ENCODE results near the gene SPATA6. TPM values are rescaled to one million over a fixed set of nuclear protein-coding genes. Genes with fewer than 3 reads are reported as not detected.
"Not testable (repeated sequence)": the region's sequence is repeated elsewhere in the genome, so short reads cannot be mapped to it uniquely, and the experiment has no call there.

Gene SPATA6
- total and polyA plus RNA-seq, 2 experiments from 2014 or later = 10.6 to 13.3 TPM

DNA sequence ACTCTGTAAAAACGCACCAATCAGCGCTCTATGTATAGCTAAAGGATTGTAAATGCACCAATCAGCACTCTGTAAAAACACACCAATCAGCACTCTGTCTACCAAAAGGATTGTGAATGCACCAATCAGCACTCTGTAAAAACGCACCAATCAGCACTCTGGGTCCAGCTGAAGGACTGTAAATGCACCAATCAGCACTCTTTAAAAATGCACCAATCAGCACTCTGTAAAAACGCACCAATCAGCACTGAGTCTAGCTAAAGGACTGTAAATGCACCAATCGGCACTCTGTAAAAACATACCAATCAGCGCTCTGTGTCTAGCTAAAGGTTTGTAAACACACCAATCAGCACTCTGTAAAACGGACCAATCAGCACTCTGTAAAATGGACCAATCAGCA lies 27.8 kb downstream of the SPATA6 start:
- not testable (repeated sequence) for H3K79me2 ChIP-seq (replicated peaks; ENCODE audit: insufficient read depth); H3K27me3 ChIP-seq (ENCODE audit: insufficient read depth); DNase-seq (ENCODE audit: low spot score); H2AFZ ChIP-seq; H3K9me2 ChIP-seq (ENCODE audit: insufficient read depth); H4K20me1 ChIP-seq (replicated peaks; ENCODE audit: insufficient read depth); H3K4me1 ChIP-seq (ENCODE audit: insufficient read depth); H3K4me2 ChIP-seq; H3K4me1 Mint-ChIP-seq; H3K27ac Mint-ChIP-seq; ATAC-seq; H3K4me3 ChIP-seq; H3K27me3 Mint-ChIP-seq (ENCODE audit: insufficient read depth, low read depth, poor library complexity); H3K4me3 Mint-ChIP-seq; H3F3A ChIP-seq (replicated peaks; ENCODE audit: low read depth); H3K27ac ChIP-seq (ENCODE audit: low read depth); H3K36me3 ChIP-seq (ENCODE audit: insufficient read depth)
- Mint-ChIP-seq H3K9me3 (peaks cover 17% of the 10 kb centered on the region), H3K36me3 (ENCODE audit: low read depth) (peaks cover 40% of the 10 kb centered on the region)

DNA sequence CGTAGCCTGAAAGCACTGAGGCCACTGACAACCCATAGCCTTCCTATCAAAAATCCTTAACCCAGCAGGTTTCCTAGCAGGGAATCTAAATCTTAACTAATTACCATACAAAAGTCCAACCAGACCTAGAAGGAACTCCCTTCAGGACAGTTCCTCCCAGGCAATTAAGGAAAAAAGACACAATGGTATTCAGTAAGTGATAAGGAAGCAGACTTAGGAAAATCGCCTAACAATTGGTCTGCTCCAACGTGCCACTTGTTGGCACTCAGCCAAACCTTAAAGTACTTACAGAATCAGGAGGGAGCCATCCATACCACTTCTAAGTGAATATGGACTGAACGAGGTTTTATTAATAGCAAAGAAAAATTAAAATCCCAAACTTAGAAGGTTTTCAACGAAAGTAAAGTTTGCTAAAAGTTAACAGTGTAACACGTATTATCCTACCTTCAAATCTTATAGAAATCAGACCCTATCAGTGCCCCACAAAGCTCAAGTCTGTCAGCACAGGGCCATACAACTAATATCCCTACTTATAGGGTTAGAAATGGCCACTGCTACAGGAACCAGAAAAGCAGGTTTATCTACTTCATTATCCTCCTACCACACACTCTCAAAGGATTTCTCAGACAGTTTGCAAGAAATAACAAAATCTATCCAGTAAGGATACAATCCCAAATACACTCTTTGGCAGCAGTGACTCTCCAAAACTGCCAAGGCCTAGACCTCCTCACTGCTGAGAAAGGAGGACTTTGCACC lies 29.0 kb downstream of the SPATA6 start:
- no peaks in the 10 kb centered on the region; the same call in 1 of the 2 replicates for H3K36me3 ChIP-seq (ENCODE audit: insufficient read depth)
- H2AFZ ChIP-seq = no peak overlapping the region
- H3K4me1 ChIP-seq (ENCODE audit: insufficient read depth) = peaks cover 7% of the 10 kb centered on the region
- TF ChIP-seq, protein P1, sequence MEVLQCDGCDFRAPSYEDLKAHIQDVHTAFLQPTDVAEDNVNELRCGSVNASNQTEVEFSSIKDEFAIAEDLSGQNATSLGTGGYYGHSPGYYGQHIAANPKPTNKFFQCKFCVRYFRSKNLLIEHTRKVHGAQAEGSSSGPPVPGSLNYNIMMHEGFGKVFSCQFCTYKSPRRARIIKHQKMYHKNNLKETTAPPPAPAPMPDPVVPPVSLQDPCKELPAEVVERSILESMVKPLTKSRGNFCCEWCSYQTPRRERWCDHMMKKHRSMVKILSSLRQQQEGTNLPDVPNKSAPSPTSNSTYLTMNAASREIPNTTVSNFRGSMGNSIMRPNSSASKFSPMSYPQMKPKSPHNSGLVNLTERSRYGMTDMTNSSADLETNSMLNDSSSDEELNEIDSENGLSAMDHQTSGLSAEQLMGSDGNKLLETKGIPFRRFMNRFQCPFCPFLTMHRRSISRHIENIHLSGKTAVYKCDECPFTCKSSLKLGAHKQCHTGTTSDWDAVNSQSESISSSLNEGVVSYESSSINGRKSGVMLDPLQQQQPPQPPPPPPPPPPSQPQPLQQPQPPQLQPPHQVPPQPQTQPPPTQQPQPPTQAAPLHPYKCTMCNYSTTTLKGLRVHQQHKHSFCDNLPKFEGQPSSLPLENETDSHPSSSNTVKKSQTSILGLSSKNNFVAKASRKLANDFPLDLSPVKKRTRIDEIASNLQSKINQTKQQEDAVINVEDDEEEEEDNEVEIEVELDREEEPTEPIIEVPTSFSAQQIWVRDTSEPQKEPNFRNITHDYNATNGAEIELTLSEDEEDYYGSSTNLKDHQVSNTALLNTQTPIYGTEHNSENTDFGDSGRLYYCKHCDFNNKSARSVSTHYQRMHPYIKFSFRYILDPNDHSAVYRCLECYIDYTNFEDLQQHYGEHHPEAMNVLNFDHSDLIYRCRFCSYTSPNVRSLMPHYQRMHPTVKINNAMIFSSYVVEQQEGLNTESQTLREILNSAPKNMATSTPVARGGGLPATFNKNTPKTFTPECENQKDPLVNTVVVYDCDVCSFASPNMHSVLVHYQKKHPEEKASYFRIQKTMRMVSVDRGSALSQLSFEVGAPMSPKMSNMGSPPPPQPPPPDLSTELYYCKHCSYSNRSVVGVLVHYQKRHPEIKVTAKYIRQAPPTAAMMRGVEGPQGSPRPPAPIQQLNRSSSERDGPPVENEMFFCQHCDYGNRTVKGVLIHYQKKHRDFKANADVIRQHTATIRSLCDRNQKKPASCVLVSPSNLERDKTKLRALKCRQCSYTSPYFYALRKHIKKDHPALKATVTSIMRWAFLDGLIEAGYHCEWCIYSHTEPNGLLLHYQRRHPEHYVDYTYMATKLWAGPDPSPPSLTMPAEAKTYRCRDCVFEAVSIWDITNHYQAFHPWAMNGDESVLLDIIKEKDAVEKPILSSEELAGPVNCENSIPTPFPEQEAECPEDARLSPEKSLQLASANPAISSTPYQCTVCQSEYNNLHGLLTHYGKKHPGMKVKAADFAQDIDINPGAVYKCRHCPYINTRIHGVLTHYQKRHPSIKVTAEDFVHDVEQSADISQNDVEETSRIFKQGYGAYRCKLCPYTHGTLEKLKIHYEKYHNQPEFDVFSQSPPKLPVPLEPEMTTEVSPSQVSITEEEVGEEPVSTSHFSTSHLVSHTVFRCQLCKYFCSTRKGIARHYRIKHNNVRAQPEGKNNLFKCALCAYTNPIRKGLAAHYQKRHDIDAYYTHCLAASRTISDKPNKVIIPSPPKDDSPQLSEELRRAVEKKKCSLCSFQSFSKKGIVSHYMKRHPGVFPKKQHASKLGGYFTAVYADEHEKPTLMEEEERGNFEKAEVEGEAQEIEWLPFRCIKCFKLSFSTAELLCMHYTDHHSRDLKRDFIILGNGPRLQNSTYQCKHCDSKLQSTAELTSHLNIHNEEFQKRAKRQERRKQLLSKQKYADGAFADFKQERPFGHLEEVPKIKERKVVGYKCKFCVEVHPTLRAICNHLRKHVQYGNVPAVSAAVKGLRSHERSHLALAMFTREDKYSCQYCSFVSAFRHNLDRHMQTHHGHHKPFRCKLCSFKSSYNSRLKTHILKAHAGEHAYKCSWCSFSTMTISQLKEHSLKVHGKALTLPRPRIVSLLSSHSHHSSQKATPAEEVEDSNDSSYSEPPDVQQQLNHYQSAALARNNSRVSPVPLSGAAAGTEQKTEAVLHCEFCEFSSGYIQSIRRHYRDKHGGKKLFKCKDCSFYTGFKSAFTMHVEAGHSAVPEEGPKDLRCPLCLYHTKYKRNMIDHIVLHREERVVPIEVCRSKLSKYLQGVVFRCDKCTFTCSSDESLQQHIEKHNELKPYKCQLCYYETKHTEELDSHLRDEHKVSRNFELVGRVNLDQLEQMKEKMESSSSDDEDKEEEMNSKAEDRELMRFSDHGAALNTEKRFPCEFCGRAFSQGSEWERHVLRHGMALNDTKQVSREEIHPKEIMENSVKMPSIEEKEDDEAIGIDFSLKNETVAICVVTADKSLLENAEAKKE (CRISPR knock-in tag; IDR thresholded peaks at IDR 0.05) = no peak
- no peak for TF ChIP-seq POLR2AphosphoS5 (IDR thresholded peaks at IDR 0.05; ENCODE audit: low read depth)
- no peak for TF ChIP-seq JUNB (IDR thresholded peaks at IDR 0.05; ENCODE audit: unreplicated experiment)
- TF ChIP-seq NANOG (IDR thresholded peaks at IDR 0.05; ENCODE audit: borderline replicate concordance) = no peak
- no peak for TF ChIP-seq EZH2phosphoT487 (IDR thresholded peaks at IDR 0.05; ENCODE audit: unreplicated experiment)
- no peaks in the 10 kb centered on the region for H3K9me2 ChIP-seq (ENCODE audit: insufficient read depth)
- H3K4me1 Mint-ChIP-seq = peaks cover 5% of the 10 kb centered on the region
- no peak overlapping the region for H3K4me2 ChIP-seq
- H3F3A ChIP-seq (replicated peaks; ENCODE audit: low read depth) = no peaks in the 10 kb centered on the region
- H3K27ac Mint-ChIP-seq = no peak overlapping the region
- H3K27me3 Mint-ChIP-seq (ENCODE audit: insufficient read depth, low read depth, poor library complexity) = no peaks in the 10 kb centered on the region
- DNase-seq (ENCODE audit: low spot score) = peak; percentile 4
- H3K4me3 Mint-ChIP-seq = no peak overlapping the region
- ATAC-seq = no peak
- H3K4me3 ChIP-seq = no peak overlapping the region
- peaks cover 24% of the 10 kb centered on the region for H3K9me3 Mint-ChIP-seq
- no peaks in the 10 kb centered on the region for H4K20me1 ChIP-seq (replicated peaks; ENCODE audit: insufficient read depth)
- H3K27ac ChIP-seq (ENCODE audit: low read depth) = no peak overlapping the region
- H3K36me3 Mint-ChIP-seq (ENCODE audit: low read depth) = peaks cover 49% of the 10 kb centered on the region
- no peaks in the 10 kb centered on the region for H3K79me2 ChIP-seq (replicated peaks; ENCODE audit: insufficient read depth)
- H3K27me3 ChIP-seq (ENCODE audit: insufficient read depth) = no peaks in the 10 kb centered on the region

DNA sequence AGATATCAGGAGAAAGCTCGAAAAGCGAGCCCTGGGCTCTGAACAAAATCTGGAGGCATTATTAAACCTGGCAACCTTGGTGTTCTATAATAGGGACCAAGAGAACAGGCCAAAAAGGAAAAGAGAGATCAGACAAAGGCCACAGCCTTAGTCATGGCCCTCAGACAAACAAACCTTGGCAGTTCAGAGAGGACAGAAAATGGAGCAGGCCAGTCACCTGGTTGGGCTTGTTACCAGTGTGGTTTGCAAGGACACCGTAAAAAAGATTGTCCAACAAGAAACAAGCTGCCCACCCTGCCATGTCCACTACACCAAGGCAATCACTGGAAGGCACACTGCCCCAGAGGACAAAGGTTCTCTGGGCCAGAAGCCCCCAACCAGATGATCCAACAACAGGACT lies 31.2 kb downstream of the SPATA6 start:
- not testable (repeated sequence) for H3F3A ChIP-seq (replicated peaks; ENCODE audit: low read depth); H3K4me1 Mint-ChIP-seq; H3K4me1 ChIP-seq (ENCODE audit: insufficient read depth); ATAC-seq; H3K27ac ChIP-seq (ENCODE audit: low read depth); H3K27me3 ChIP-seq (ENCODE audit: insufficient read depth); H3K36me3 ChIP-seq (ENCODE audit: insufficient read depth); H3K4me2 ChIP-seq; H2AFZ ChIP-seq; H3K27me3 Mint-ChIP-seq (ENCODE audit: insufficient read depth, low read depth, poor library complexity); H3K4me3 ChIP-seq; H4K20me1 ChIP-seq (replicated peaks; ENCODE audit: insufficient read depth); DNase-seq (ENCODE audit: low spot score); H3K4me3 Mint-ChIP-seq; H3K79me2 ChIP-seq (replicated peaks; ENCODE audit: insufficient read depth); H3K27ac Mint-ChIP-seq; H3K9me2 ChIP-seq (ENCODE audit: insufficient read depth)
- Mint-ChIP-seq H3K9me3 (peaks cover 28% of the 10 kb centered on the region), H3K36me3 (ENCODE audit: low read depth) (peaks cover 58% of the 10 kb centered on the region)
